BJ (cell line): ENCODE measurements around the gene C1orf53. TPM values are rescaled to one million over a fixed set of nuclear protein-coding genes. Genes with fewer than 3 reads are reported as not detected.
A peak's percentile ranks its signal among the peaks of the same experiment; 100 is the strongest.

Source experiments
- CTCF ChIA-PET: fragments of 350-600 bp; formaldehyde crosslinking; extraction: SDS; loops from one replicate; lab custom pipeline; 2021; ENCODE audit warnings: antibody characterized with exemption, inconsistent platforms; lab: Yijun Ruan, JAX
- POLR2A ChIA-PET: fragments of 300-600 bp; sonication (Branson Sonifier 250); formaldehyde crosslinking; extraction: SDS; loops from one replicate; lab custom pipeline; 2021; ENCODE audit warnings: antibody characterized with exemption; lab: Charles Lee
- DNase-seq: peaks from one replicate; pipeline ENCODE4 v3.0.0-alpha.2; 2011; ENCODE audit warnings: low read depth
- H3K27me3 ChIP-seq: 2 replicates; pipeline ENCODE4 v1.6.0; 2011; ENCODE audit warnings: low read length; ENCODE audit not compliant: control insufficient read depth, insufficient read depth
- H3K36me3 ChIP-seq: 2 replicates; pipeline ENCODE4 v1.5.1; 2011; ENCODE audit warnings: low read length; ENCODE audit not compliant: control insufficient read depth, insufficient read depth
- H3K4me3 ChIP-seq: 2 replicates; pipeline ENCODE4 v1.5.1; 2011; ENCODE audit warnings: low read depth, mild to moderate bottlenecking, control low read depth, low read length
- CTCF ChIP-seq: IDR thresholded peaks from 2 replicates; pipeline ENCODE4 v1.5.1; 2011; ENCODE audit warnings: low read depth, mild to moderate bottlenecking, control low read depth, inconsistent platforms, low read length, moderate library complexity; ENCODE audit not compliant: insufficient read depth
- polyA plus RNA-seq: library from polyadenylated mRNA; depleted of rRNA; stranded (reverse); fragments of >200 nt; gene quantifications from 2 replicates; pipeline ENCODE4 v1.2.3, GENCODE V29; 2011

C1orf53 gene
- polyA plus RNA-seq, 1 experiment, result 9.7 TPM

- no peak for TF ChIP-seq CTCF
- CTCF ChIA-PET, result interaction anchor here (0.9 to 1.3 kb wide), 2 partner anchors 10 to 17 kb away, joined by 3 to 5 read pairs; no protein-coding TSS in a partner anchor
- POLR2A ChIA-PET, result no interaction called here
Observed at GRCh38 chr1:197907846-197908616, 5.6 kb downstream of the C1orf53 start.

GRCh38 chr1:197908716-197909220 lies 6.3 kb downstream of the C1orf53 start:
- H3K4me3 ChIP-seq, result peak overlapping the region; percentile 7; the same call in 1 of the 2 replicates
- CTCF ChIA-PET, result no interaction called here
- no peak for TF ChIP-seq CTCF
- no peak for DNase-seq
- POLR2A ChIA-PET, result no interaction called here
- no peaks in the 10 kb centered on the region for H3K36me3 ChIP-seq
- H3K27me3 ChIP-seq, result peaks cover 33% of the 10 kb centered on the region

More at GRCh38 chr1:197907846-197908616, 5.6 kb downstream of the C1orf53 start:
- Histone ChIP-seq H3K4me3 (no peak overlapping the region), H3K36me3 (no peaks in the 10 kb centered on the region), H3K27me3 (peaks cover 28% of the 10 kb centered on the region)
- no peak for DNase-seq

- H3K4me3 ChIP-seq, result no peak overlapping the region
- ChIA-PET CTCF (interaction anchor here (1.4 to 1.5 kb wide), 2 partner anchors 8 to 387 kb away, joined by 3 to 5 read pairs; no protein-coding TSS in a partner anchor), POLR2A (no interaction called here)
- peaks cover 33% of the 10 kb centered on the region for H3K27me3 ChIP-seq
- no peak for TF ChIP-seq CTCF
- H3K36me3 ChIP-seq, result no peaks in the 10 kb centered on the region
- no peak for DNase-seq
Observed at GRCh38 chr1:197909384-197909783, 7.0 kb downstream of the C1orf53 start.

GRCh38 chr1:197910120-197910991 lies 7.9 kb downstream of the C1orf53 start:
- POLR2A ChIA-PET, result no interaction called here
- TF ChIP-seq CTCF, result no peak
- no peak for DNase-seq
- H3K36me3 ChIP-seq, result no peaks in the 10 kb centered on the region
- peaks cover 37% of the 10 kb centered on the region for H3K27me3 ChIP-seq
- CTCF ChIA-PET, result interaction anchor here (1.4 to 6.8 kb wide), 4 partner anchors 7 to 388 kb away, joined by 3 to 38 read pairs (median 5); no protein-coding TSS in a partner anchor
- H3K4me3 ChIP-seq, result peak overlapping the region; percentile 12
